OCI-LY1 (cell line): ENCODE data around the gene SRMS.

ENCODE experiments used
- H2AFZ ChIP-seq: fragments of 200-600 bp; sonication (generic), shearing (Covaris generic); 2 replicates; pipeline ENCODE4 v1.6.0; 2014; ENCODE audit warnings: antibody characterized with exemption, mild to moderate bottlenecking, low read length
- H3F3A ChIP-seq: fragments of 200-600 bp; sonication (generic), shearing (Covaris generic); 2 replicates; pipeline ENCODE4 v1.6.0; 2014; ENCODE audit warnings: mild to moderate bottlenecking, antibody characterized with exemption, low read length, moderate library complexity; ENCODE audit not compliant: insufficient read depth
- H3K27ac ChIP-seq: fragments of 200-600 bp; sonication (generic); 2 replicates; pipeline ENCODE4 v1.5.1; 2014; ENCODE audit warnings: low read length, mixed run types, mild to moderate bottlenecking, low read depth; ENCODE audit not compliant: poor library complexity, severe bottlenecking
- H3K27me3 ChIP-seq: fragments of 200-600 bp; sonication (generic); 2 replicates; pipeline ENCODE4 v1.6.0; 2014; ENCODE audit warnings: antibody characterized with exemption, mild to moderate bottlenecking, low read length, moderate library complexity; ENCODE audit not compliant: insufficient read depth
- H3K36me3 ChIP-seq: fragments of 200-600 bp; sonication (generic); 2 replicates; pipeline ENCODE4 v1.6.1; 2014; ENCODE audit warnings: mild to moderate bottlenecking, antibody characterized with exemption, low read length, moderate library complexity, mixed read lengths; ENCODE audit not compliant: insufficient read depth
- H3K4me1 ChIP-seq: fragments of 200-600 bp; sonication (generic); 2 replicates; pipeline ENCODE4 v1.5.1; 2014; ENCODE audit warnings: mild to moderate bottlenecking, low read length, moderate library complexity; ENCODE audit not compliant: insufficient read depth, severe bottlenecking
- H3K4me2 ChIP-seq: fragments of 200-600 bp; sonication (generic), shearing (Covaris generic); 2 replicates; pipeline ENCODE4 v1.6.1; 2014; ENCODE audit warnings: low read length
- H3K4me3 ChIP-seq: fragments of 200-600 bp; sonication (generic); 2 replicates; pipeline ENCODE4 v1.5.1; 2014; ENCODE audit warnings: low read length, low read depth, mild to moderate bottlenecking, mixed read lengths; ENCODE audit not compliant: poor library complexity, severe bottlenecking
- H3K79me2 ChIP-seq: fragments of 200-600 bp; shearing (Covaris generic); 2 replicates; pipeline ENCODE4 v1.6.1; 2016; ENCODE audit warnings: mixed run types, low read length, mixed read lengths; ENCODE audit not compliant: insufficient read depth
- H3K9ac ChIP-seq: fragments of 200-600 bp; sonication (generic), shearing (Covaris generic); 2 replicates; pipeline ENCODE4 v1.6.1; 2014; ENCODE audit warnings: mild to moderate bottlenecking, low read length, mixed read lengths
- H3K9me2 ChIP-seq: fragments of 200-600 bp; sonication (generic), shearing (Covaris generic); 2 replicates; pipeline ENCODE4 v1.6.1; 2014; ENCODE audit warnings: low read depth, mild to moderate bottlenecking, low read length, mixed read lengths
- H3K9me3 ChIP-seq: fragments of 200-600 bp; shearing (Covaris generic); 2 replicates; pipeline ENCODE4 v1.6.1; 2014; ENCODE audit warnings: low read length, mixed read lengths
- H4K20me1 ChIP-seq: fragments of 200-600 bp; sonication (generic), shearing (Covaris generic); 2 replicates; pipeline ENCODE4 v1.6.0; 2016; ENCODE audit warnings: mild to moderate bottlenecking, low read length; ENCODE audit not compliant: insufficient read depth
- EZH2 ChIP-seq: fragments of 200-600 bp; sonication (generic), shearing (Covaris generic); IDR thresholded peaks from 2 replicates; pipeline ENCODE4 v1.8.0; 2017; ENCODE audit warnings: borderline replicate concordance, mixed run types, mild to moderate bottlenecking, antibody characterized with exemption, low read length, moderate library complexity, mixed read lengths
- TF ChIP-seq, protein P1 (sequence below): fragments of 200-600 bp; sonication (generic), shearing (Covaris generic); IDR thresholded peaks from 2 replicates; pipeline ENCODE4 v1.5.1; 2017; ENCODE audit warnings: mild to moderate bottlenecking, antibody characterized with exemption, low read length, moderate library complexity, mixed read lengths

The SRMS gene

DNA sequence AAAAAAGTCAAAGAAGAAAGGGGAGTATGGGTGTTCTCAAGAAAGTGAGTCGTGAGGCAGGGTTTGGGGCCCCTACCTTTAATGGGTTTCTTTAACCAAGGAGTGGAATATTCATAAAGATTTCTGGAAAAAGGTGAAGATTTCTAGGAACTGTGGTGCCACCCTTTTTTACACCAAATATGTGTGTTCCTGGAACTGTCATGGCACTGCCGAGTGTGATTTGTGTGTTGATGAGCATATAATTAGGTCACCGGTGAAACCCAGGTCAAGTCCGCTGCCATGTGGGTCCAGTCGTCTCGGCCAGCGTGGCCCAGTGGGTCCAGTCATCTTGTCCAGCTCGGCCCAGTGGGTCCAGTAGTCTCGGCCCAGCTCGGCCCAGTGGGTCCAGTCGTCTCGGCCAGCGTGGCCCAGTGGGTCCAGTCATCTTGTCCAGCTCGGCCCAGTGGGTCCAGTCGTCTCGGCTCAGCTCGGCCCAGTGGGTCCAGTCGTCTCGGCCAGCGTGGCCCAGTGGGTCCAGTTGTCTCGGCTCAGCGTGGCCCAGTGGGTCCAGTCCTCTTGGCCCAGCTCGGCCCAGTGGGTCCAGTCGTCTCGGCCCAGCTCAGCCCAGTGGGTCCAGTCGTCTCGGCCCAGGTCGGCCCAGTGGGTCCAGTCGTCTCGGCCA lies 40.3 kb downstream of the SRMS start:
- Histone ChIP-seq H3K4me2 (no peak overlapping the region), H3K36me3 (no peaks in the 10 kb centered on the region; the same call in 1 of the 2 replicates), H3K9me2 (no peaks in the 10 kb centered on the region), H3K27ac (no peak overlapping the region), H3K4me3 (no peak overlapping the region), H3F3A (no peaks in the 10 kb centered on the region), H3K79me2 (no peaks in the 10 kb centered on the region), H3K4me1 (peaks cover 1% of the 10 kb centered on the region), H2AFZ (no peak overlapping the region), H3K9ac (no peak overlapping the region), H3K27me3 (peaks cover 26% of the 10 kb centered on the region; the same call in 1 of the 2 replicates), H4K20me1 (no peaks in the 10 kb centered on the region), H3K9me3 (0 out of 2 replicates have a peak, but pooled peaks cover 6% of the 10 kb centered on the region)
- TF ChIP-seq, protein P1, sequence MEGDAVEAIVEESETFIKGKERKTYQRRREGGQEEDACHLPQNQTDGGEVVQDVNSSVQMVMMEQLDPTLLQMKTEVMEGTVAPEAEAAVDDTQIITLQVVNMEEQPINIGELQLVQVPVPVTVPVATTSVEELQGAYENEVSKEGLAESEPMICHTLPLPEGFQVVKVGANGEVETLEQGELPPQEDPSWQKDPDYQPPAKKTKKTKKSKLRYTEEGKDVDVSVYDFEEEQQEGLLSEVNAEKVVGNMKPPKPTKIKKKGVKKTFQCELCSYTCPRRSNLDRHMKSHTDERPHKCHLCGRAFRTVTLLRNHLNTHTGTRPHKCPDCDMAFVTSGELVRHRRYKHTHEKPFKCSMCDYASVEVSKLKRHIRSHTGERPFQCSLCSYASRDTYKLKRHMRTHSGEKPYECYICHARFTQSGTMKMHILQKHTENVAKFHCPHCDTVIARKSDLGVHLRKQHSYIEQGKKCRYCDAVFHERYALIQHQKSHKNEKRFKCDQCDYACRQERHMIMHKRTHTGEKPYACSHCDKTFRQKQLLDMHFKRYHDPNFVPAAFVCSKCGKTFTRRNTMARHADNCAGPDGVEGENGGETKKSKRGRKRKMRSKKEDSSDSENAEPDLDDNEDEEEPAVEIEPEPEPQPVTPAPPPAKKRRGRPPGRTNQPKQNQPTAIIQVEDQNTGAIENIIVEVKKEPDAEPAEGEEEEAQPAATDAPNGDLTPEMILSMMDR = no peak
- no peak for TF ChIP-seq EZH2

DNA sequence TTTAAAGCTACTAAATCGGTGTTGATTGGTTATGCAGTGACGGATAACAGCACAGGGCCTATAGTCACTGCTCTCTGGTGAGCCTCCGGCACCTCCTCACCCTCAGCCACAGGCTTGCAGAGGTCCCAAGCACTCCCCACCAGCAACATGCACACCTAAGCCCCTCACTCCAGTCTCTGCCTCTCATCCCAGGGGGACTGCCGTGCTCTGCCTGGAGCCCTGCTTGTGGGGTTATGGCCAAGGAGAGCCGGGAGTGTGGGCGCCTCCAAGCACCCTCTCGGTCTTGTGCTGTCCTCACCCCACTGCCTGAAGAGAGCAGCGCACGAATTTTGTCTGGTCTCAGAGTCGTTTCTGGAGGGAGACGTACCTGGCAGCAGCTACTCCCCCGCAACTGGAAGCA lies 41.8 kb downstream of the SRMS start:
- no peaks in the 10 kb centered on the region; the same call in 1 of the 2 replicates for H3K36me3 ChIP-seq
- peaks cover 22% of the 10 kb centered on the region; the same call in 1 of the 2 replicates for H3K27me3 ChIP-seq
- no peak overlapping the region for H3K9ac ChIP-seq
- H3F3A ChIP-seq = no peaks in the 10 kb centered on the region
- H3K4me3 ChIP-seq = no peak overlapping the region
- no peaks in the 10 kb centered on the region for H3K9me2 ChIP-seq
- H3K9me3 ChIP-seq = 0 out of 2 replicates have a peak, but pooled peaks cover 6% of the 10 kb centered on the region
- H3K4me2 ChIP-seq = no peak overlapping the region
- H3K27ac ChIP-seq = no peak overlapping the region
- H4K20me1 ChIP-seq = no peaks in the 10 kb centered on the region
- no peak overlapping the region for H2AFZ ChIP-seq
- TF ChIP-seq, protein P1 = no peak
- TF ChIP-seq EZH2 = no peak
- H3K4me1 ChIP-seq = peaks cover 9% of the 10 kb centered on the region
- no peaks in the 10 kb centered on the region for H3K79me2 ChIP-seq

DNA sequence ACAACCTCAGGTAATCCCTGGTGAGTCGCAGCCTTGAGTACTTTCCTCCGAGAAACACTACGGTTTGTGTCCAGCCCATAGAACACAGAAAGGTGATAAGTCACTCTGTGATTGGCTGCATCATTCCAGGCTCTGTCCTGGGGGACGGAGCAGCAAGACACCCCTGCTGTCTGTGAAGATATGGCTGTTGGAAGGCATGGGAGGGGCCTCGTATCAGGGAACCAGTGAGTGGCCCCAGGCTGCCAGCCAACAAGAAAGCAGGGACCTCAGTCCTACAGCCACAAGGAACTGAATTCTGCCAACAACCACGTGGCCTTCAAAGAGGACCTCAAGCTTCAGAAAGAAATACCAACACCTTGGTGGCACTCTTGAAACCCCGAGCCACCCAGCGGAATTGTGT lies 42.3 kb downstream of the SRMS start:
- no peak overlapping the region for H3K4me2 ChIP-seq
- H3K27me3 ChIP-seq = peaks cover 22% of the 10 kb centered on the region; the same call in 1 of the 2 replicates
- no peak overlapping the region for H3K9ac ChIP-seq

More for the DNA sequence above, 42.3 kb downstream of the SRMS start:
- Histone ChIP-seq H4K20me1 (no peaks in the 10 kb centered on the region), H2AFZ (no peak overlapping the region), H3K9me3 (0 out of 2 replicates have a peak, but pooled peaks cover 6% of the 10 kb centered on the region), H3K9me2 (no peaks in the 10 kb centered on the region), H3K4me1 (peaks cover 9% of the 10 kb centered on the region), H3K4me3 (no peak overlapping the region), H3K79me2 (no peaks in the 10 kb centered on the region), H3K36me3 (no peaks in the 10 kb centered on the region; the same call in 1 of the 2 replicates), H3K27ac (no peak overlapping the region), H3F3A (no peaks in the 10 kb centered on the region)
- no peak for TF ChIP-seq EZH2
- TF ChIP-seq, protein P1 = no peak
